Stimulated activated CD8-positive, alpha-beta memory T cell treated with anti-CD3 and anti-CD28 coated beads, Interleukin-7, amount 100 ng/mL, for 1 hour (primary cell): ENCODE data around the gene WRNIP1.
A peak's percentile ranks its signal among the peaks of the same experiment; 100 is the strongest.

Source experiments
- DNase-seq, 2 donors: peaks; one replicate each; pipeline ENCODE4 v3.0.0-alpha.2; 2020; ENCODE audit warnings: low read depth in 2 of 2

Gene WRNIP1

DNA sequence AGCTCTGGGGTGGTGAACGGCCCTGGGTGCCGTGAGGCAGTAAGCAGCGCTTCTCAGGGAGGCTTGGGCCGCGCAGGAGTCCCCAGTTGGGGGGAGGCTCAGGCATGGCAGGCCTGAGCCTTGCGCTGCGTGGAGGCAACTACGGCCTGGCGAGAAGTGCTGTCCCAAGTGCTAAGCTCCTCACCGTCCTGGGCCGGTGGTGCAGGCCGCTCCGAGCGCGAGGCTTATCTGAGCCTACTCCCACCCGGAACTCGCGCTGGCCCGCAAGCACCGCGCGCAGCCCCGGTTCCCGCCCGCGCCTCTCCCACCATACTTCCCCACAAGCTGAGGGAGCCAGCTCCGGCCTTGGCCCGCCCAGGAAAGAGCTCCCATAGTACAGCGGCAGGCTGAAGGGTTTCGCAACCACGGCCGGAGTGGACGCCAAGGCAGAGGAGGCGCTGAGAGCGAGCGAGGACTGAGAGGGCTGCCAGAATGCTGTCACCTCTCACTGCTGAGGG, 1.8 kb upstream of the WRNIP1 start:
- no peak for DNase-seq

DNA sequence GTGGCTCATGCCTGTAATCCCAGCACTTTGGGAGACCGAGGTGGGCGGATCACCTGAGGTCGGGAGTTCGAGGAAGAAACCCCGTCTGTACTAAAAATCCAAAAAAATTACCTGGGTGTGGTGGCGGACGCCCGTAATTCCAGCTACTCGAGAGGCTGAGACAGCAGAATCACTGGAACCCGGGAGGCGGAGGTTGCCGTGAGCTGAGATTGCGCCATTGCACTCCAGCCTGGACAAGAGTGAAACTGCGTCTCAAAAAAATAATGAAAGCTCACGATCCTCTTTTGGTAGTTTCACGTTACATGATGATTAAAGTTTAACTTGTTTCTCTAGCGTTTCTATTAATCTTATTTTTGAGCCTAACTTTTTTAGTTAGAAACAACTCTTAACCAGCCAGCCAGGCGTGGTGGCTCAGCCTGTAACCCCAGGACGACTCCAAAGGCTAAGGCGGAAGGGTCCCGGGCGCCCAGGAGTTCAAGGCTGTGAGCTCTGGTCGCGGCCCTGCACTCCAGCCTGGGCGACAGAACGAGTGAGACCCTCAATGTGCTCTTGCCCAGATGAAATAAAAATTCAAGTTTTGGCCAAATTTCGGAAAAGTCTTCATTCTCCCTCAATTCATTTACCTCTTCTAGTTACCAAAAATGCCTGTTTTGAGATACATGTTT, 1.2 kb upstream of the WRNIP1 start:
- DNase-seq, result no peak

DNA sequence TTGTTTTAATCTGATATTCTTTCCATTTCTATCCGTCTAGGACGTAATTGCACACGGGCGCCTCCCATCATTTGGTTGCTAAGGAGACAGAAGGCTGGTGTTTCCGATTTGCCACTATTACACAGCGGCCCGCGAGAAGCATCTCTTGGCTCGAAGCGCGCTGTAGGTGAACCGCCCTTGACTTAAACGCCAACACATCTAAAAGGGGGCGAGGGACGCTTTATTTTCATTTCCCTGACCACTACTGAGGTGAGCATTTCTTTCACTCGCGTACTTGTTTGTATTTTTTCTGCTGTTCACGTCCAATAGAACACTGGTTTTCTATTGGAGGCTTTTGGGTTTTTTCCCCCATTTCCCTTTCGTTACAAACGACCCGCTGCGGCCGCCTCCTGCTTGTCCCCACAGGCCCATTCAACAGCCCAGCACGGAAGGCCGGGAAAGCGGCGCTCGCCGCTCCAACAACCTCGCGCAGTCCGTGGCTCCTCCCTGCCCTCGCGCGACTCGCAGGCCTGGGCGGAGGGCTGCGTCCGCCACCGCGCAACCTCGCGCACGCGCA, 505 bp upstream of the WRNIP1 start:
- DNase-seq, result peak; percentile 19 to 25

DNA sequence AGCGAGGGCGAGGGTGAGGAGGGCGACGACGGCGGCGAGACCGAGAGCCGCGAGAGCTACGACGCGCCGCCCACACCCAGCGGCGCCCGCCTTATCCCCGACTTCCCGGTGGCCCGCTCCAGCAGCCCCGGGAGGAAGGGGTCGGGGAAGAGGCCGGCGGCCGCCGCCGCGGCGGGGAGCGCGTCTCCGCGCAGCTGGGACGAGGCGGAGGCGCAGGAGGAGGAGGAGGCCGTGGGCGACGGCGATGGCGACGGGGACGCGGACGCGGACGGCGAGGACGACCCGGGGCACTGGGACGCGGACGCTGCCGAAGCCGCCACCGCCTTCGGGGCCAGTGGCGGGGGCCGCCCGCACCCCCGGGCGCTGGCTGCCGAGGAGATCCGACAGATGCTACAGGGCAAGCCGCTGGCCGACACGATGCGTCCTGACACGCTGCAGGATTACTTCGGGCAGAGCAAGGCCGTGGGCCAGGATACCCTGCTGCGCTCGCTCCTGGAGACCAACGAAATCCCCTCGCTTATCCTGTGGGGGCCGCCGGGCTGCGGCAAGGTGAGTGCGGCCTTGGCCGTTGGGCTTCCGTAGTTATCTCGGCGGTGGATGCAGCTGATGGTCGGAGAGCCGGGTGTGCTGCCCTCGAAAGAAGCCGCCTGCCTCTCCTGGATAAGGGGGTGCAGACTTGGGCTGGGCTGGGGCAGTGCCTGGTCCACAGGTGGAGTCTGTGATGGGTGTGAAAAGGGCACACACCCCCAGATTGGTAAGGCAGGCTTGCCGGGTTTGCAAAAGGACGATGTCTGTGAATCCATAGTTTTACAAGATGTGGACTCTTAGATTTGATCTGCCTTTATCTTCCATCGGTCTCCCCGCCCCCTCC, 938 bp downstream of the WRNIP1 start:
- no peak for DNase-seq

DNA sequence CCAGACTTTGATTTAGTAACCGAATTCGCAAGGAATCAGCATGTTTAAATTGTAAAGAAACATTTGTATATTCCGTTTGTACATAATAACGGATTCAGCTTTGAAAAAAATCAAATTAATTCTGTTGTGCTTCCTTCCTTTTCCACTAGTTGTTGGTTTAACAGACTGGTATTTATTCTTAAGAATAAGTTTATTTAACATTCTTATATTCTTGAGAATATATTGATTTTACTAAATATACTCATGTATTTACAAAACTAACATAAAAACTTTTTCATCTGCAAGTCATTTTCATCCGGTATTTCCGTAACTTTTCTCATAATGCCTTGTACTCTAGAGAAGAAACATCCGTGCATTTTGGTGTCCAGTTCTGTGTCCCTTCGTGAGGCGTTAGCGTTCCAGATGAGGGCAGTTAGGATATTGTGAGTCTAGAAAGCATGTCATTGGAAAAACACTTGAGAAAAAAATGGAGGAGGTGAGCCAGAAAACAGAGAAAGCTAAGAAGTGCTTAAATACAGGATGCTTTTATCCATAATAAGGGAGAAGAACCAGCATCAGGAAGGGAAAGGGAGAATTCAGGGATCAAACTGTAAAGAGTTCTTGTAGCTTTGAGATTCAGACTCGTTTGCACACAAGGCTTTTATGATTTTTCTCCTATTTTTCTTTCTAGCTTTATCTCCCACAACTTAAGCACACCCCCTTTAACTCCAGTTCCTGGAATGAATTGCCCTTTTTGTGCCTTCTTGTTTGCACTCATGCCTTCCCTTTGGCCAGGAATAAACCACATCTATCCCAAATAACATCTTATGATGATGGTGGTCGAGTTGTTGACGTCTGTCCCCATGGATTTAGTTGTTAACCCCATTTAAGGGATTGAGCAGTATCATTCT, 1.8 kb downstream of the WRNIP1 start:
- no peak for DNase-seq

DNA sequence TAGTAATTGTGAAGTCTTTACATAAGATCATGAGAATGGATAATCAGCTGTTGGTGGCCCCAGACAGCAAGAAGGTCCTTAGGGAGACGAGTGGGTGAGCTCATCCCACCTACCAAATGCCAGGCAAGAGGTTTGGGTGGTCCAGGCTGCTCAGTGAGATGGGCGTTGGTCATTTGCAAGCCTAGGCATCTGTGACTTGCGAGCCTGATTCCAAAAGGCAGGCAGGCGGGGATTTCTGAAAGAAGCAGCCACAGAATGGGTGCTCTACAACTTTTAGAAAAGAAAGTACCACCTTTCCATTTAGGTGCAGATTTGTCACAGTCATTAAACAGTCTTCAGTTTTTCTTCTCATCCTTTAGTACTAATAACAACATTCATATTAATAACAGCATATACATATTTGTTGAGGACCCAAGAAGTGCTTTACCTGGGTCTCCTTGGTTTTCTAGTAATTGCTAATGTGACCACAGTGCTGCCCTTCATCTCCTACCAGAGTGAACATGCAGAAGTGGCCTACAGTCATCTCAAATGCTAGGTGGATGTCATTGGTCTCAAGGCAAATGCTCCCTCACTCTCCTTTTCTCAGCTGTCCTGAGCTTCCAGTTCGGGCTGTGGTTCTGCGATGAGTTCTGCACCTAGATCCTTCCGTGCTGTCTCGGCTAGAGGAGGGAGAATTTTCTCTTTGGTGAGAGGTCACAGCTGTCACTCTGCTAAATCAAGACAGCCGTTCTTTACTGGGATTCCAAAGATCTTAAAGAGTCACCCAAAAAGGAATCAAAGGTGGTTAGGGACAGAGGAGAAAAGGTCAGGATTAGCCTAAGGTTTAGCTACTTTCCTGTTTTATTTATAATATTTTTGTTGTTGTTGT, 2.7 kb downstream of the WRNIP1 start:
- no peak for DNase-seq

DNA sequence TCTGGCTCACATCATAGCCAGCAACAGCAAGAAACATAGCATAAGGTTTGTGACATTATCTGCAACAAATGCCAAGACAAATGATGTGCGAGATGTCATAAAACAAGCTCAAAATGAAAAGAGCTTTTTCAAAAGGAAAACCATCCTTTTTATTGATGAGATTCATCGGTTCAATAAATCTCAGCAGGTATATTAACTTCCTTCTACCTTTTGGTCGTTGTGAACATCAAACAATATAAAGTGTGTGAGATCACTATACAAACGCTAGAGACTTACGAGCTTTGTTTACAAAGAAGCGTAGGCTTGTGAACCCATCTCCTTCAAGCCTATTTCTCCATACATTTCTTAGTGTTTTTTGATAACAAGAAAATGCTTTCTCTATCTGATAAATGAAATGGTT, 3.5 kb downstream of the WRNIP1 start:
- DNase-seq, result no peak

- no peak for DNase-seq
Observed at GRCh38 chr6:2770171-2770570, 5.0 kb downstream of the WRNIP1 start.

DNA sequence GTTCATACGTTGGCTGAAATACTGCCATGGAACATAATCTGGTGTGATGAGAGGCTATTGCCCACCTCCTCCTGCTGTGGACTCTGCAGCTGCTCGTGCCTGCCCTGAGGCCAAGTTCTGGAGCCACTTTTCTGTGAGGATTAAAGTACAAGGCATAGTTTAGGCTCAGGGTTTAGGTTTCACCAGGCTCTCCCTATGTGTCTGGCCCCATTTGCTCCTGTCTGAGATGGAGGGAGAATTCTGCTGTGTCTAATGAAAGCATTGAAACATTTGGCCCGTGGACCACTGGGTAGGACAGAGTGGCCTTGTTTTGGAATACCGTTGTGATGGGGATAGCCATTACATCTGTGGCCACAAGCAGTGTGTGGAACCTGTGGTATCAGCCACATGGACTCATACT, 5.9 kb downstream of the WRNIP1 start:
- no peak for DNase-seq

GRCh38 chr6:2772840-2773239, 7.6 kb downstream of the WRNIP1 start:
- no peak for DNase-seq

- DNase-seq, result no peak
Observed at GRCh38 chr6:2773449-2773848, 8.3 kb downstream of the WRNIP1 start.

- no peak for DNase-seq
Observed at GRCh38 chr6:2775003-2775402, 9.8 kb downstream of the WRNIP1 start.

- no peak for DNase-seq
Observed at GRCh38 chr6:2777249-2777648, 12.1 kb downstream of the WRNIP1 start.

DNA sequence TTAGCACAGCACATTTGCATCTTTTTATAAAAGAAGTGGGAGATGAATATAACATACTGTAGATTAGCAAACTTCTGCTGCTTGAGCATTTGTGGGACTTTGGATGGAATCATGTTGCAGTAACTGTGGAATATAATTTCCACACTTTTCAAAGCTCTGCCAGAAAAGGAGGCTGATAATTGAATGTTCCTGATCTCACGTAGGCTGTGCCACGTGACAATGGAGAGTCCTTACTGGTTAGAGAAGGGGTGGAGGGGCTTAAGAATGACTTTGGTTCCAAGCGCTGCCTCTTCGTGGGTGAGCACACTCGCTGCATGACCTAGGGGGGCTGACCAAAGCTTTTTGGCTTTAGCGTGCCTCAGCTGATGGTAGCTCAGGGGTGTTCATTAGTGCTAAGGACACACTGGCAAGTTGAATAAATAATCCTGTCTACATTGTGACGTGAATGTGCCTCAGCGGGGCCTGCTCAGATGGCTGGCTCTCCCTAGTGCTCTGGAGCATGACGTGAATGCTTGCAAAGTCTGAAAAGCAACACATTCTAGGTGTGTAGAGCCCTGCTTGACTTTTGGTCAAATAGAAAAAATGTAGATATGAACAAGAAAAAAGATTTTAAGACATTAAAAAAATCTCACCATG, 15.0 kb downstream of the WRNIP1 start:
- no peak for DNase-seq

DNA sequence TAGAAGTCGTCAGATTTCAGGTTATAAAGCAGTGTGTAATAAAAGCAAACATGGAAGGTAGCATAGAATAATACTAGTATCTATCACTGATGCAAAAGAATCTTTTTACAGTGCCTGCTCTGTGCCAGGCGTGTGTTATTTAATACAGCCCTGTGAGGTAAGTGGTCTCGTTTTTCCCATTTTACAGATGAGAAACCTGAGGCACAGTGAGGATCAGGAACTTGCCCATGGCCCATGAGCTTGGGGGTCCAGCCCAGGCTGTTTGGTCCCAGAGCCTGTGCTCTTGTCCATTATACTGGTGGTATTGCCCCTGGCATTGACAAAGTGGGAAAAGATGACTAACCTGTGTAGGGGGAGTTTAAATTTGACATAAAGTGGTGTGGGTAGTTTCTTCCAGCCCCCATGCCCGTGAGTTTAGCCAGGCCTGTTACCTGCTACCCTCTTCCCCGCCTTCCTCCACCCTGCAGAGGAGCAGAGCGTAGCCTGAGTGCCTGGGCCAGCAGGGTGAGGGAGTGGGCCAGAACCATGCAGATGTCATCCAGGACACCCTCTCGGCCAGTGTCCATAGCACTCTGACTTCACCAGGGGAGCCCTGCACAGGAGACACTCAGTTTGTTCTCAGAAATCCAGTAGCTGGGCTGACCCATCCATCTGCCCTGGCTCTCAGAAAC, 16.6 kb downstream of the WRNIP1 start:
- DNase-seq, result no peak

- DNase-seq, result no peak
Observed at GRCh38 chr6:2782356-2782708, 17.1 kb downstream of the WRNIP1 start.

DNA sequence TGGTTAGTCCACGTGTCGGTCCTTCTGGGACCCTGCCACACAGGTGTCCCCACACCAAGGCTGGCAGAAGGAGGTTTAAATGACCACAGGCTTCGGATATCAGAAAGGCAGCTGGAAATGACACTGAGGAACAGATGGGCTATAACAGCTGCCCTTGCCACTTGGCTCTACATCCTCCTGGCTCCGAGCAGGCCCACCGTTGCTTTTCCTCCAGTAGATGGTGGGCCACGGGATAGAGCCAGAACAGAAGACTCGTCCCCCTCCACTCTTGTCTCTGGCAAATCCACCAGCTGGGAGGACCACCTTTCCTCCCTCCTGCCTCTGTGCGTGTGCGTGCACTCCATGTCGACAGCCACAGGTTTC, 17.6 kb downstream of the WRNIP1 start:
- DNase-seq, result no peak

DNA sequence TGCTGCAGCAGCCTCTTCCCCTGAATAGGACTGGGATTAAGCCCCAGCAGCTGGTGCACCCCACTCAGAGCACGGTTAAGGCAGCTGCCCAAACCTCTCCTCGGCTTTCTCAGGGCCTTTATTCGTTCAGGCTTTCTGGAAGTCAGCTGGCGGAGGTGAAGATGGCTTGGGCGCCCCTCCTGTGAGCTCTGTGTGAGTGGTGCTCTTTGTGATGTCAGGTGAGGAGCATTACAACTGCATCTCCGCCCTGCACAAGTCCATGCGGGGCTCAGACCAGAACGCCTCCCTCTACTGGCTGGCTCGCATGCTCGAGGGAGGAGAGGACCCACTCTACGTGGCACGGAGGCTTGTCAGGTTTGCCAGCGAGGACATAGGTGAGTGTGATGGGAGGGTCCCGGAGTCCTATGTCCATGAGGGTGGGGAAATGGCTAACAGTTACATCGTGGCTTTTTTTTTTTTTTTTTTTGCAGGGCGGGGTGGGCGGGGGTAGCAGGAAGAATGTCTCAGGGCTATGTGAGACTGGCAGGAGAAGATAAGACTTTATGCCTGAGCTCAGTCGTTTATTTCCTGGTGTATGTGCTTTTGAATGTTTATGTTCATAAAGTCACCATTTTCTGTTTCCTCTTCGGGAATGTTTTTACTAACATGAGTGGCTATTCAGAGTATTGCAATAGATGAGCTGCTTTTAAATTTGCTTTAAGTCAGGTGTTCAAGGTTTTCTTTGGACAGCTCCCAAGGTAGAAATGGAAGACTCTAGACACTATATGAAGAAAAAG, 18.2 kb downstream of the WRNIP1 start:
- no peak for DNase-seq

DNA sequence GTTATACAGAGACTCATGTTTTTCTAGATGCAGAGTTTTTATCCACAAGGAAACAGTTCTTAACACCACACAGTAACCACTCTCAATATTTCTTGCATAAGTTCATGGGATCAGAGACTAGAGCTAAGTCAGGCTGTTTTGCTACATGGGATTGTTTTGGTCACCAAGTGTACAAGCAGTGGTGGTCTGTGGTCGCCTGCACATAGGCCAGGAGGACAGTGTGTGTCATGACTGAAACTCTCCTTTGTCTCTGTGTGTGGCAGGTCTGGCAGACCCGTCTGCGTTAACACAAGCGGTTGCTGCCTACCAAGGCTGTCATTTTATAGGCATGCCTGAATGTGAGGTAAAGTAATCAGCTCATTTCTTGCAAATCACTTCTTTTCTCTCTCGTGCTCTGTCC, 18.9 kb downstream of the WRNIP1 start:
- DNase-seq, result no peak
